Panc1 (cell line): ENCODE data around the gene TXN. TPM values are rescaled to one million over a fixed set of nuclear protein-coding genes. Genes with fewer than 3 reads are reported as not detected.

Source experiments
- ATAC-seq: fragments of 200-7000 bp; cut with Tn5 transposase; 2 replicates; pipeline ENCODE4 v1.9.1; 2020; ENCODE audit warnings: mild to moderate bottlenecking, moderate library complexity
- BruUV-seq: library from RNA; stranded (reverse); fragments of 400-500 nt; replicated peaks from 2 replicates; lab custom pipeline; 2021; lab: Mats Ljungman, UMichigan
- CTCF ChIA-PET: fragments of 300-600 bp; sonication (Branson Sonifier 250); formaldehyde crosslinking; loops from one replicate; lab custom pipeline; 2022; ENCODE audit warnings: antibody characterized with exemption; lab: Charles Lee
- POLR2A ChIA-PET: fragments of 300-600 bp; sonication (Branson Sonifier 250); formaldehyde crosslinking; loops from one replicate; lab custom pipeline; 2022; ENCODE audit warnings: antibody characterized with exemption; lab: Charles Lee
- DNase-seq: peaks from one replicate; pipeline ENCODE4 v3.0.0-alpha.2; 2010; ENCODE audit warnings: low read depth, low spot score
- H3K27ac ChIP-seq: 2 replicates; pipeline ENCODE4 v1.5.1; 2011; ENCODE audit warnings: mild to moderate bottlenecking, low read length, inconsistent platforms
- H3K27me3 ChIP-seq: fragments of 200-500 bp; sonication (Bioruptor generic); 2 replicates; pipeline ENCODE4 v1.6.0; 2014; ENCODE audit warnings: low read length, inconsistent platforms; ENCODE audit not compliant: control insufficient read depth, insufficient read depth
- H3K36me3 ChIP-seq: fragments of 200-500 bp; sonication (Bioruptor generic); 2 replicates; pipeline ENCODE4 v1.5.1; 2014; ENCODE audit warnings: inconsistent platforms, mild to moderate bottlenecking, low read length, moderate library complexity; ENCODE audit not compliant: control insufficient read depth, insufficient read depth
- H3K4me1 ChIP-seq: 2 replicates; pipeline ENCODE4 v1.5.1; 2011; ENCODE audit warnings: inconsistent platforms, mild to moderate bottlenecking, low read length, moderate library complexity; ENCODE audit not compliant: control insufficient read depth, insufficient read depth
- H3K4me3 ChIP-seq, 2 experiments: 2 replicates each; pipeline ENCODE4 v1.5.1; 2011 to 2012; ENCODE audit warnings: low read depth in 2 of 2, low read length in 2 of 2, mild to moderate bottlenecking in 2 of 2, inconsistent platforms in 1 of 2, moderate library complexity in 1 of 2
- H3K9me3 ChIP-seq: fragments of 200-500 bp; sonication (Bioruptor generic); 2 replicates; pipeline ENCODE4 v1.5.1; 2014; ENCODE audit warnings: low read depth, mild to moderate bottlenecking, inconsistent platforms, low read length, moderate library complexity; ENCODE audit not compliant: control insufficient read depth, insufficient read depth
- CTCF ChIP-seq: fragments of 450-650 bp; IDR thresholded peaks from 2 replicates; pipeline ENCODE4 v1.5.1; 2017; ENCODE audit warnings: mild to moderate bottlenecking
- POLR2AphosphoS5 ChIP-seq: IDR thresholded peaks from 2 replicates; pipeline ENCODE4 v1.6.1; 2012; ENCODE audit warnings: mild to moderate bottlenecking, low read depth, low read length, moderate library complexity
- REST ChIP-seq, 2 experiments: IDR thresholded peaks; 2 replicates each; pipeline ENCODE4 v1.6.1; 2011 to 2012; ENCODE audit warnings: low read depth in 2 of 2, control low read depth in 1 of 2, low read length in 1 of 2, mild to moderate bottlenecking in 1 of 2, moderate library complexity in 1 of 2; ENCODE audit not compliant: insufficient read depth in 1 of 2
- SIN3A ChIP-seq: IDR thresholded peaks from 2 replicates; pipeline ENCODE4 v1.6.1; 2012; ENCODE audit warnings: low read depth, mild to moderate bottlenecking, low read length, moderate library complexity, borderline replicate concordance; ENCODE audit not compliant: insufficient read depth
- TCF7L2 ChIP-seq: IDR thresholded peaks from 2 replicates; pipeline ENCODE4 v1.6.1; 2011; ENCODE audit warnings: mild to moderate bottlenecking, low read depth, low read length, inconsistent platforms
- in situ Hi-C: cut with HindIII; loops from 2 replicates; pipeline ENCODE4 v1.10.0; 2016; ENCODE audit warnings: low sequenced_read_pairs, low pct_unique_long_range_greater_than_20kb
- intact Hi-C: fragments of 100-400 bp; cut with micrococcal nuclease; formaldehyde crosslinking; loops from one replicate; pipeline ENCODE4 v1.10.0; 2022; ENCODE audit not compliant: unreplicated experiment
- total RNA-seq: library from RNA; stranded (reverse); gene quantifications from one replicate; pipeline ENCODE4 v1.2.1, GENCODE V29; 2021; ENCODE audit not compliant: unreplicated experiment

TXN gene
- total RNA-seq, 1 experiment from 2014 or later, result 197 TPM

DNA sequence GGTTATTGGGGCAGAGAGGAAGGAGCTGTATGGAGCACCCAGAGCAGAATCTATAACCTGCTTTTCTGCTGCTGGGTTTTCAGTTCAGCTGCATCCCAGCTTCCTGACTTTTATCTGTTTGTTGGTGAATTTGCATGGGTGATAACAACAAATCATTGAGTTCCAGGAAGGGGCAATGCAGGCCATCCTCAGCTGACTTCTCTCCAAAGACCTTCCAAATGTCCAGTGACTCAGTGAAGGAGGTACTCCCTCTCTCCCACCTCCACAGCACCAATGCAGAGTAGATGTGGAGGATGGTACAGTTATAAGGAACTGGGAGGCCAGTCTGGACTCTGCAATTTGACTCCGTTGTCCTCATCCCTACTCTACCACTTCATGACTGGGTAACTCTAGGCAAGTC is 1.6 kb upstream of the TXN start:
- in situ Hi-C loops (no loop called here), intact Hi-C loops (no loop called here)
- ATAC-seq (no peak), DNase-seq (no peak)
- CTCF ChIA-PET, result no interaction called here
- Histone ChIP-seq H3K27ac (no peak overlapping the region), H3K27me3 (no peaks in the 10 kb centered on the region), H3K36me3 (no peaks in the 10 kb centered on the region; the same call in 1 of the 2 replicates), H3K4me3 (peak overlapping the region; percentile 76 to 81; a peak in 3 of 4 replicates), H3K9me3 (no peaks in the 10 kb centered on the region), H3K4me1 (peaks cover 15% of the 10 kb centered on the region)
- POLR2A ChIA-PET, result no interaction called here
- no TSS peak for BruUV-seq
- no peak for TF ChIP-seq REST (IDR thresholded peaks at IDR 0.05; ENCODE audit: insufficient read depth in 1 of 2, low read depth in 2 of 2, low read length in 1 of 2)
- TF ChIP-seq POLR2AphosphoS5, result no peak
- TF ChIP-seq CTCF, result no peak
- no peak for TF ChIP-seq SIN3A
- no peak for TF ChIP-seq TCF7L2

DNA sequence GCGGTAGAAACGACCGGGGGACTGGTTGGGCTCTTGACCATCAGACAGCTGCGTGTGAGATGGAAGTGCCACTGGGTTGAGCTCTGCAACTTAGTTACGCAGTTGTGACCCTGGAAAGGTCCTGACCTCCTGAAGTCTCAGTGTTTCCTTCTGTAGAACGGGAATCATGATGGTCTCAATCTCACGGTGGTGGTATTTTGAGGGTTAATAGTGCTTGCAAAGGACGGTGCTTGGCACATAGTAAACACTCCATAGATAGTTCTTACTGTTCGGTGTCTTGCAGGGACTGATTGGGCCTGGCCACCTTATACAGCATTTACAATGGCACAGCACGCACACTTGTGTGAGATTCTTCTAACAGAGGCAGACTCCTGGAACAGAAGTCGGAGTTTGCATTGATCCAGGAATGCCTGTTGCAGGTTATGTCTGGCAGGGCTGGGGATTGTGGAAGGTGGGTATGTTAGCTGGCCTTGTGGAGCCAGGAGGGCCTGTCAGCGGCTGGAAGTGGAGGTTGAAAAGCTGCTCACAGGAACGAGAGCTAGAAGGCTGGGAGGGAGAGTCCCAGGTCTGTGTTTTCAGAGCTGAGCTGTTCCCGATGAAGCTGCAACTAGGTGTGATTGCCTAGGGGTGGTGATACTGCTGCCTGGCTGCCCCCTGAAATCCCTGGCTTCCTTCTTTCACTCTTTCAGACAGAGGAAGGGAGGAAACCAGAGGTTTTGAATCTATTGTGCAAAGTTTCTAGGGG is 962 bp upstream of the TXN start:
- ChIA-PET POLR2A (interaction anchor here (0.5 kb wide), 1 partner anchor 20 kb away, joined by 5 read pairs; no protein-coding TSS in a partner anchor), CTCF (no interaction called here)
- TF ChIP-seq TCF7L2 (no peak), CTCF (no peak), REST (IDR thresholded peaks at IDR 0.05; ENCODE audit: insufficient read depth in 1 of 2, low read depth in 2 of 2, low read length in 1 of 2) (no peak), POLR2AphosphoS5 (no peak), SIN3A (no peak)
- in situ Hi-C loops (no loop called here), intact Hi-C loops (no loop called here)
- no peaks in the 10 kb centered on the region; the same call in 1 of the 2 replicates for H3K36me3 ChIP-seq
- no peaks in the 10 kb centered on the region for H3K9me3 ChIP-seq
- H3K4me1 ChIP-seq, result peaks cover 15% of the 10 kb centered on the region
- peak overlapping the region; percentile 73 for H3K27ac ChIP-seq
- no peaks in the 10 kb centered on the region for H3K27me3 ChIP-seq
- peak overlapping the region; percentile 76 to 81 for H3K4me3 ChIP-seq
- no TSS peak for BruUV-seq
- ATAC-seq (no peak), DNase-seq (peak; percentile 22)
